ENCODE results near the gene LONRF3. TPM values are rescaled to one million over a fixed set of nuclear protein-coding genes. Genes with fewer than 3 reads are reported as not detected.
"Not testable (repeated sequence)": the region's sequence is repeated elsewhere in the genome, so short reads cannot be mapped to it uniquely, and the experiment has no call there.

LONRF3 gene
- total RNA-seq, 1 donor from 2014 or later, result 2.9 TPM

DNA sequence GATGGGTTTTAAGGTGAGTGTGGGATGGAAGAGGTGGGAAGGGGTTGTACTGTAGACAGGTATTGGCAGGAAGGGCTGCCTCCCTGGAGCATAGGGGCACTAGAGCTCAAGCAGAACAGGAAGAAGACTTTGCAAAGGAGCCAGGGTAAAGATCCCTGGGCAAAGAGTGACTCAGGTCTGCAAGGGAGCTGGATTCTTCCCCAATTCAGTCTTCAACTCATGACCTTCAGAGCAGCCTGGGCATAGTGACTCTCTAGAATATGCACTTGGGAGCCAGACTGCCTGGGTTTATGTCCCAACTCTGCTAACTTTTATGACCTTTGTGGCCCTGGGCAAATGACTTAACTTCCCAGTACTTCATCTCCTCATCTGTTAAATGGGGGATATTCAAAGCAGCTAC, 4.0 kb downstream of the LONRF3 start:
- ATAC-seq (ENCODE audit: poor library complexity) (no peak), DNase-seq (no peak)
- intact Hi-C loops (cut with DNase I), result no loop called here

DNA sequence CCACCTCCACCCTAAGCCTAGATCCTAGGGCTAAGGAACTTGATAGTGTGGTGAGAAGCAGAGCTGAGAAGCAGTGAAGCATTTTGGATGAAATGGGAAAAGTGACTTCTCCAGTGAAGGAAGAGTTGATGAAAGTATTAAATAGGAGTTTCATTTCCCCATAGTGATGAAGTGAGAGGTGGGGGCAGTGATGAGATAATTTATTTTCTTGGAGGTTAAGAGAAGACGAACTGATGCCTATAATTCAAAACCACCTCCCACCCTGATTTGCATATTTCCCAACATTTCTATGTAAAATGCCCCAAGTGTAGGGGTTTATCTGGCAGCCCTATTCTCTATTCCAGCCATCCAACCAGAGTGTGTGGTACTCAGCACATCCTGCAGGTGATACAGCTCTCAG, 6.3 kb downstream of the LONRF3 start:
- DNase-seq (no peak), ATAC-seq (ENCODE audit: poor library complexity) (no peak)
- intact Hi-C loops (cut with DNase I), result no loop called here

DNA sequence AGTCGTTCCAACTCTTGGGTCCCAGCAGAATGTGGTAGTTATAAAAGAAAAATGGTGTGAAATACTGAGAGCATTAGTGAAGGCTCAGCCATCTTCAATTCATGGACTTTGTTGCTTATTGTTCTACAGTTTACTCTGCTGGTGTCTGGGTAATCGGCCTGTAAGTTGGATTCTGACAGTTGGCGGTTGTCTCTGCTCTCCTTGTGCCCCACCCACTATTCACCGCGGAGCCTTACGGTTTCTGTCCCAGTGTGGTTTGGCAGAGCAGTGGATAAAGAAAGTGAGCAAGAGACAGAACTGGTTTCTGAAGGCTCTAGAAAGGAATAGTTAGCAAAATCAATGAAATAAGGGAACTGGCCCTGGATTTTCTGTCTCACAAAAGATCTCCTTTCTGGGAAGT, 9.1 kb downstream of the LONRF3 start:
- no peak for DNase-seq
- ATAC-seq (ENCODE audit: poor library complexity), result no peak

DNA sequence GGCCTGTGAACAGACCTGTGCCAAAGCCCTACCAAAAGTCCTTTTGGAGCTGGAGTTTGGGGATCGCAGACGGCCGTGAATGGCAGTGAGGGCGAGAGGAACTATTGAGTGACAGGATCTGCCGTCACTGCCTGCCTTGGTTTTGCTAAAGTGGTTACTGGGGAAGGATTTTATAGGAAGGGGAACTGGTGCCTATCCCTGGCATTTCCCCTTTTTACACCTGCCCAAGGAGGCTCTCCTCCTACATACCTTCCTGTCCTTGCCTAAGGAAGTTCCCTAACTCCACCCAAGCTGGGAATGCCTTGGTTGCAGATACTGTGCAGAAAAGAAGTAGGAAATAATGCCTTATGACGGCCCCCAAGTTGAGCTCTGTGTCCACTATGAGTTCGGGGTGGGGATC, 14.5 kb downstream of the LONRF3 start:
- no peak for ATAC-seq (ENCODE audit: poor library complexity)
- intact Hi-C loops (cut with DNase I), result no loop called here

More for the DNA sequence above, 9.1 kb downstream of the LONRF3 start:
- intact Hi-C loops (cut with DNase I), result no loop called here

DNA sequence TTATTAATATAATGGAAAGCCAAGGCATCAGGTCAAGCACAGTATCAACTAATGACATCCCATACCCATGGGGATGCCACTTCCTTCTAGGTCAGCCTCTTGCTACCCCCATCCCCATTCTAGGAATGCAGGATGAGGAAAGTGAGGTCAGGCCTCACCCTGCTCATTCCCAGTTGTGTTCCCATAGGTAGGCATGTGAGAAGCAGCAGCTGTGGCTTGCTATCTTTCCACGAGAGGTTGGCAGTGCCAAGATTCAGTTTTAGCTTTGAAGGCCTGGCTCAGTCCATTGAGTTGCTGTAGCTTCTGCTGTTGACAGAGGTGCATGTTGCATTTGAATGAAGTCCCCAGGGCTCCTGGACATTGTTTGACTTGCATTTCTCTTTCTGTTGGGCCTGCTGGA, 15.5 kb downstream of the LONRF3 start:
- intact Hi-C loops (cut with DNase I), result no loop called here
- DNase-seq, result no peak
- no peak for ATAC-seq (ENCODE audit: poor library complexity)

More for the DNA sequence above, 14.5 kb downstream of the LONRF3 start:
- no peak for DNase-seq

DNA sequence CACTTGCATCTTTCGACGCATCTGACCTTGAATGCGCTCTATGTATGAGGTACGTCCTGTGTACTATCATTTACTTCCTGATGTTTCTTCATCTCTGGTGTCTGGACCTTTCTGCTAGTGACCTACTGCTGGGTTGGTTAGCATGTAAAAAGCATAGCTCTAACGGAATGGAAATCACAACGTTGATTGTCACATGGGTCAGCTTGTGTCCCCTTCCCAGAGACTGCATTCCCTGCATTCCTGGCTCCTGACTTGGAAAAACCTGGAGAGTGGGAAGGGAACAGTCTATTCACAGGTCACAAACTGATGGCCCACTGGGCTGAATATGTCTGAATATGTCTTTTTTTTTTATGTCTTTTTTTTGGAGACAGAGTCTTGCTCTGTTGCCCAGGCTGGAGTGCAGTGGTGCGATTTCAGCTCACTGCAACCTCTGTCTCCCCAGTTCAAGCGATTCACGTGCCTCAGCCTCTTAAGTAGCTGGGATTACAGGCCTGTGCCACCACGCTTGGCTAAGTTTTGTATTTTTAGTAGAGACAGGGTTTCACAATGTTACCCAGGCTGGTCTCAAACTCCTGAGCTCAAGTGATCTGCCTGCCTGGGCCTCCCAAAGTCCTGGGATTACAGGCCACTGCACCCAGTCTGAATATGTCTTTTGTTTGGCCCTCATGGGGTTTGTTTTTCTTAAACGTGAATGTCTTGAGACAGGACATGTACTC, 16.3 kb downstream of the LONRF3 start:
- ATAC-seq (ENCODE audit: poor library complexity), result no peak
- intact Hi-C loops (cut with DNase I), result no loop called here
- no peak for DNase-seq

DNA sequence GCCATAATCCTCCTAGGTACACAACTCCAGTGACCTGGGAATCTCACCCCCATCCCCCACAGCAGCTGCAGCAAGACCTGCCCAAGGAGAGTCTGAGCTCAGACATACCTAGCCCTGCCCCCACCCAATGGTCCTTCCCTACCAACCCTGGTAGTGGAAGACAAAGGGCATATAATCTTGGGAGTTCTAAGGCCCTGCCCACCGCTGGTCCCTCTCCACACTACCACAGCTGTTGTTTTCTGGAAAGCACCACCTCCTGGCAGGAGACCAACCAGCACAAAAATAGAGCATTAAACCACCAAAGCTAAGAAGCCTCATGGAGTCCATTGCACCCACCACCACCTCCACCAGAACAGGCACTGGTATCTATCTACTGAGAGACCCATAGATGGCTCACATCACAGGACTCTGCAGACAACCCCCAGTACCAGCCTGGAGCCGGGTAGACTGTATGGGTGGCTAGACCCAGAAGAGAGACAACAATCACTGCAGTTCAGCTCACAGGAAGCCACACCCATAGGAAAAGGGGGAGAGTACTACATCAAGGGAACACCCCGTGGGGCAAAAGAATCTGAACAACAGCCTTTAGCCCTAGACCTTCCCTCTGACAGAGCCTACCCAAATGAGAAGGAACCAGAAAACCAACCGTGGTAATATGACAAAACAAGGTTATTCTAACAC, 18.2 kb downstream of the LONRF3 start:
- DNase-seq; intact Hi-C loops (cut with DNase I); ATAC-seq (ENCODE audit: poor library complexity): not testable (repeated sequence)

DNA sequence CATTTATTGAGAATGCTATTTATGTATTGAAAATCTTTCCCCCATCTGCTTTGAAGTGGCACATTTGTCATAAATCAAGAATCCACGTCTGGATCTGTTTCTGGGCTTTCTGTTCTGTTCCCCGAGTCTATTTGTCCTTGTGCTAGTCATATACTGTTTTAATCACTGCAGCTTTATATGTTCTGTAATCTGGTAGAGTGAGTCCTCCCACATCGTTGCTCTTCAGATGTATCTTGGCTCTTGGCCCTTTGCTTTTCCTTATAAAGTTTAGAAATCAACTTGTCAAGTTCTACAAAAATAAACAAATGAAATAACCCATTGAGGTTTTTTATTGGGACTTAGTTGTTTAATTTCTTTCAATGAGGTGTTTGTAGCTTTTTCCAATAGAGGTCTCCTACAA, 29.0 kb downstream of the LONRF3 start:
- ATAC-seq (ENCODE audit: poor library complexity) (no peak), DNase-seq (no peak)
- intact Hi-C loops (cut with DNase I), result loop anchor here (10.0 kb wide), 1 partner anchor 61 kb away; no protein-coding TSS in a partner anchor

DNA sequence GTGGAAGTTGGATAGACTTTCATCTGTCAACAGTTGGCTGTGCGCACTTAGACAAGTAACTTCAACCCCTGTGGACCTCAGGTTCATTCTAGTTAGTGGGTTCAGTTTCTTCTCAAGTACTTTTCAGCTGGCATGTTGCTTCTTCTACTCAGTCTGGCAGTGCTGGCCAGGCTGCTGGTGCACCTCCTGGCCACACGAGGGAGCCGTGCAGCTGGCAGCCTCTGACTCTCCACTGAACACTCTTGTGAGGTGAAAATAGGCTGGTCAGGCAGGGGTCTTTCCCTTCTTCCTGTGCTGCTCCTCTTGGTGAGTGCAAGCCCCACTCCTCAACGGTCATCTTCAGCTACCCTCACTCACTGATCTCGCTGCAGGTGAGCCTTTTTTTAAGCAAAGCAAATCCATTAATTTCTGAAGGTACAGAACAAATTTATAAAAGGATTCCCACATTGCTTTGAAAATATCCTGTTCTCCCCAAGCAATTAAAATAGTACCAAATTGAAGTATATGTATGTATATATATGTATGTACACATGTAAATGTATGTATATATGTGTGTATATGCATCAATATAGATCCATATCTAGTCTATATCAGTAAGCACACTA, 30.6 kb downstream of the LONRF3 start:
- intact Hi-C loops (cut with DNase I), result loop anchor here (5.0 to 10.0 kb wide), 2 partner anchors 60 to 158 kb away; no protein-coding TSS in a partner anchor
- ATAC-seq (ENCODE audit: poor library complexity) (peak; percentile 77), DNase-seq (peak; percentile 72)

DNA sequence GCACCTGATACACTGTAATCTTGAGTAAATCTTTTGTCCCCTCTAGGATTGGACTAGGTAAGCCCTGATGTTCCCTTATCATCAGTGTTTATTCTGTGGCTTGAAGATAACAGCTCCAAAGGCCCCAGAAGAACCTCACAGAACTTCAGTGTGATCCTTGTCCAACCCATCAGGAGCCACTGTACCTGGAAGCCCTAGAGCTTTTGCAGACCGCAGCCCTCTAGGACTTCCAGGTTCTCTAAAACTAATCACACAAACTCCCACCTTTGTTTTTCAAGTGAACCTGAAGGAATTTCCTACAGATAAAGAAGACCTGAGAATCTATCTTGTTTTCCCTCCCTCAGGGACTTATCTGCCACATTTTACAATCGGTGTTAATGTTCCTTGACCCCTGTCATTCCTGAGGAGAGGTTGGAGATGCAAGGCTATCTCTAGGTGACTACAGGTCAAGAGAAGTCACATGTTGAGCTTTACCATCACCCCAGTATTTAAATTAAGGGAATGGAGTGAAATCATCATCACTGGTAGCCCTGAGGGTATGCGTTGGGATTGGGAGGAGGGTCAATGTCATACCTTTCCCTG, 32.9 kb downstream of the LONRF3 start:
- no peak for ATAC-seq (ENCODE audit: poor library complexity)
- intact Hi-C loops (cut with DNase I), result loop anchor here (5.0 to 10.0 kb wide), 2 partner anchors 58 to 160 kb away; no protein-coding TSS in a partner anchor
- no peak for DNase-seq

DNA sequence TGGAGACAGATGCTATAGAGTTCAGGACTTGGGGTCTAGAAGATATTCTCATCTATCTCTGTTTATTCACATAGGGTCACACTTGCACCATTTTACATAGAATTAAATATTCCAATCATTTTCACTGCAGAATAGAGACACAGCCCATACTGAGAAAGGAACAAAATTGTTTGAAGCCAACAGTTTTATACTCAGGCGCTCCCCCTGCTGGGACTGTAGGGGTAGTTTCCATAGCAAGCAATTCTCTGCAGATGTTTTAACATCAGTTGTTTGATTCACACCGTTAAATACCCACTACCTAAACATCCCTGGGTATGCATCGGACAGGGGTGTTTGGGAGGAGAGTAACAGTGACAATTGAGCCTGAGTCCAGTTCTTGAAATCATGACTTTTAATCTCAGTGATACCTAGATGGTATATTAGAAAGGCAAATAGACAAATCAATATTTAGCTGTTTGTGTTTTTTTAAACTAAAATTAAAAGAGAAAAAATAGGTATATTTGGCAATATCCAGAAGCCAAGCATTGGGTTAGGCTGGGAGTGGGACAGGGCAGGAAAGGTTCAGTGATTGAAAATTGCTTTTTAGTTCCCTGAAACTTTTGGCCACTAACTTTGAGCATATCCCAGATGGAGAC, 33.8 kb downstream of the LONRF3 start:
- ATAC-seq (ENCODE audit: poor library complexity) (no peak), DNase-seq (no peak)
- intact Hi-C loops (cut with DNase I), result loop anchor here (5.0 to 10.0 kb wide), 2 partner anchors 57 to 161 kb away; no protein-coding TSS in a partner anchor

DNA sequence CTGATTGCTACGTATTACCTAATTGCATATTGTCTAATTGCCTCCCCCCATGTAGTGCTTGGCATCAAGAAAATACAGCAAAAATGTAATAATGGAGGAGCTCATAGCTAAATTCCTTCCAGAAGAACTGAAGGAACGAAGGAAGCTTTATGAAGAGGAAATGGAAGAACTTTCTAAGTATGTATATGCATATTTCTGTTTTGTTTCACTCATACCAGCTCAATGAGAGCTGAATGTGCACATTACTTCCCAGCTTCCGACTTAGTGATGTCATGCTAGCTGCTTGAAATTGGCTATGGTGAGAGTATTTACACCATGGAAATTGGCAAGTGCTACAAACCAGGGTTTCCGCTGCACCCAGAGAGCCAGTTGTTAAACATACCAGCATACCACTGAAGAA, 34.7 kb downstream of the LONRF3 start:
- intact Hi-C loops (cut with DNase I), result loop anchor here (5.0 to 10.0 kb wide), 2 partner anchors 56 to 162 kb away; no protein-coding TSS in a partner anchor
- ATAC-seq (ENCODE audit: poor library complexity) (no peak), DNase-seq (no peak)

DNA sequence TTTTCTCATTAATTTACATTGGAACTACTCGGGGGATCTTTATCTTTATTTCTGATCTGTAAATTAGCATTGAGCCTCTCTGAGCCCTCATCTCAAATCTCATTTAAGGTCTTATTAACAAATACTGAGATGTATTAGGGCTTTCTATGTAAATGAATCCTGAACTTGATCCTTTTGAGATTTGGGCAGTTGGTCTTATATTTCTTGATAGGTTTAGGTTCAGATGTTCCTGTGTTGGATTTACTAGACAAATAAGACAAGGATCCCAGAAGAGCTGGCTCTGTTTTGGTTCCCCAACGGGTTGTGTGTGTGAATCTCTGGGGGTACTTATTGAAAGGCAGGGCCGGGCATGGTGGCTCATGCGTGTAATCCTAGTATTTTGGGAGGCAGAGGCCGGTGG, 36.1 kb downstream of the LONRF3 start:
- DNase-seq, result no peak
- no peak for ATAC-seq (ENCODE audit: poor library complexity)
- intact Hi-C loops (cut with DNase I), result no loop called here

DNA sequence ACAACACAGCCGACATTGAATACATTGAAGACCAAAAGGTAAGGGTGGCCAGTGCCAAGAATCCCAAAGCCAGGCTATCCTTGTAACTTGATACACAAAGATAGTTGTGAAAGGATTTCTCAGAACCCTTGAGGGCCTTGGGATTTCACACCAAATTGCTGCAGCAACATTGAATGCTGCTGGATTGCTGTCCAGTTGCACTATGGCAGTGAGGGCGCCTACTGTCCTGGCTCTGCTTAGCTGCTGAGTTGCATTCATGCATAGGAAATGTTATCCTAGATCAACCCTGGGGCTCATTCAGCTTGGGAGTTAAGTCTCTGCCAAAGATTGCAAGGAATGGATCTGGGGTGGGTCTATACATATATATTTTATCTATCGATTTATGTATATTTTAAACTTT, 38.7 kb downstream of the LONRF3 start:
- DNase-seq, result no peak
- intact Hi-C loops (cut with DNase I), result no loop called here
- ATAC-seq (ENCODE audit: poor library complexity), result no peak

DNA sequence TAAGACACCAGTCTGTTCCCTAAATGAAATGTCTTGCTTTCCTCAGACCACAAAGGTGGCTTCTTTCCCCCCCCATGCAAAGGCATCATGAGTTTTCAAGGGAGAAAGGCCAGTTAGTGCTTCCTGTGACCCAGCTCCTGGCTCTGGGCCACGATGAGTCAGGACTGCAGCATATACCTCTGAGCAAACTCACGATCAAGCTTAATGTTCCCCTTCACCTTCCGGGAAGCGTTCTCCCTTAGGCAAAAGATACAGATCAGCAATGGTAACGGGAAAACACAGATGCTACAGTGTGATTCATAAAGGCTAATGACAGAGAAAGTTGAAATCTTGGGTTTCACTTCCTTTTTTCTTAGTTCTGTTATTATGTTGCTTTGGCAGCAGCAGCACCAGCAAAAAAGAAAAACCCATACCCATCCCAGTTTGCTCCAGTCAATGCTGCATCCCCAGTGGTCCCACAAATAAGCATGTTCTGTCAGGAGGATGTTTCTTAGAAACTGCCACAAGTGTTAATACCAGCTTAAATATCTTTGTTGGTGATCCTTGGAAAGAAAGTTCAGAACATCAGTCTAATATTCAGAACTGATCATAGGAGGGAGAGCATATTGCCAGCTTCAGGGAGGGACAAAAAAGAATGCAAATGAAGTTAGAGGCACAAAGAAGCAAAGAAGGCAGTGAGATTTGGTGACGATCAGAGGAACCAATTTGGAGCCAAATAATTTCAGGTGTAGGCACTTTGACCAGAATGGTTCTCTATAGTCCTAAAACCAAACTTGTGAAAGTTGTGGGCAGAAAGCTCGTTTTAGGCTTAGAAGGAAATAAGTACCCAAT, 41.2 kb downstream of the LONRF3 start:
- DNase-seq (peak; percentile 75), ATAC-seq (ENCODE audit: poor library complexity) (peak; percentile 63)
- intact Hi-C loops (cut with DNase I), result no loop called here

DNA sequence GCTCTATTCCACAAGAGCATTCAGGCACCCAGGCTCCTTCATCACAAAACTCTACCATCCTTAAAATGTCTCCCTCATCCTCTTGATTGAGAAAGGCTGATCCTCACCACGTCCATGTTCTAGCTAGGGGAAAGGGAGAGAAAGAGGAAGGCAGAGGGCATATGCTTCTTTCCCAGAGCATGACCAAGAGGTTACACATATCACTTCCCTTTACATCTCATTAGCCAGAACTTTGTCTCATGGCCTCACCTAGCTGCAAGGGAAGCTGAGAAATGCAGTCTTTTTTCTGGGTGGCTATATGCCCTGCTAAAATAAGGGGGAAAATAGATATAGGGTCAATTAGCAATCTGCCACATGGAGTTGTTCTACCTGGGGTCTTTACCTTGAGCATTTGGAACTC, 42.7 kb downstream of the LONRF3 start:
- ATAC-seq (ENCODE audit: poor library complexity), result no peak
- intact Hi-C loops (cut with DNase I), result no loop called here
- DNase-seq, result no peak

DNA sequence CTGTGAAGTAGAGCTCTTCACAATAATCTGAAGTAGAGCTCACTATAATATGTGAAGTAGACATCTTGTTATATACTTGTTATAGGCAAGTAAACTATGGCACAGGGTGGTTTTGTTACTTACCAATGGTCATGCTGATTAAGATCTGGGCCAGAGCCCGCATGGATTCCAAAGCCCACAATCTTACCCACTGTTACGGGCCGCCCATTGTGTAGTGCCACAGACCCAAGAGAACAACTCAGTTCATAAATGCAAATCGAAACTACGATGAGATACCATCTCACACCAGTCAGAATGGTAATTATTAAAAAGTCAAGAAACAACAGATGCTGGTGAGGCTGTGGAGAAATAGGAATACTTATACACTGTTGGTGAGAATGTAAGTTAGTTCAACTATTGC, 51.5 kb downstream of the LONRF3 start:
- DNase-seq (no peak), ATAC-seq (ENCODE audit: poor library complexity) (no peak)
- intact Hi-C loops (cut with DNase I), result no loop called here

DNA sequence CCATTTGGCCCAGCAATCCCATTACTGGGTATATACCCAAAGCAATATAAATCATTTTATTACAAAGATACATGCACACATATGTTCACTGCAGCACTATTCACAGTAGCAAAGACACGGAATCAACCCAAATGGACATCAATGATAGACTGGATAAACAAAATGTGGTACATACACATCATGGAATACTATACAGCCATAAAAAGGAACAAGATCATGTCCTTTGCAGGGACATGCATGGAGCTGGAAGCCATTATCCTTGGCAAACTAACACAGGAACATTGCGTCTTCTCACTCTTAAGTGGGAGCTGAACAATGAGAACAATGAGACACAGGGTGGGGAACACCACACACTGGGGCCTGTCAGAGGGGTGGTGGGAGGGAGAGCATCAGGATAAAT, 51.9 kb downstream of the LONRF3 start:
- ATAC-seq (ENCODE audit: poor library complexity); DNase-seq; intact Hi-C loops (cut with DNase I): not testable (repeated sequence)

All from Right ventricle myocardium superior (tissue), 1 donor.